Measurements from ENCODE around the gene PGBD1.

PGBD1 gene

DNA sequence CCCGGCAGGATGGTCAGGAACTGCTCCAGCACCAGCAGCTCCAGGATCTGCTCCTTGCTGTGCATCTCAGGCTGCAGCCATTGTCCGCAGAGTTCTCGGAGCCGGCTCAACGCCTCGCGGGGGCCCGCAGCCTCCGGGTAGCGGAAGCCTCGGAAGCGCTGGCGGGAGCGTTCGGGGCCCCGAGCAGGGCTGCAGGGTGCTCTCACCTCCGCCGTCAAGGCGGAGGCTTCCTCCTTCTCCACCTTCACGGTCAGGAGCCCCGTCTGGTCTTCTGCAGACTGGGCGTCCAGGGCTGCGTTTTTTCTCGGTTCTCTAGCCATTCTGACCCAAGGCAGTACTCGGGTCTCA is 29.7 kb upstream of the PGBD1 start:
- peak overlapping the region; percentile 95 for H3K9ac ChIP-seq (ENCODE audit: low read length)
- peak overlapping the region; percentile 30 for H3K27ac ChIP-seq (ENCODE audit: low read depth, low read length, poor library complexity, severe bottlenecking)
- H3K36me3 ChIP-seq (ENCODE audit: insufficient read depth, low read length) = peaks cover 17% of the 10 kb centered on the region; the same call in 1 of the 2 replicates
- H3F3A ChIP-seq (ENCODE audit: insufficient read depth, low read length) = no peaks in the 10 kb centered on the region
- no peak for TF ChIP-seq EZH2 (IDR thresholded peaks at IDR 0.05; ENCODE audit: borderline replicate concordance, low read length)
- TF ChIP-seq, protein P1, sequence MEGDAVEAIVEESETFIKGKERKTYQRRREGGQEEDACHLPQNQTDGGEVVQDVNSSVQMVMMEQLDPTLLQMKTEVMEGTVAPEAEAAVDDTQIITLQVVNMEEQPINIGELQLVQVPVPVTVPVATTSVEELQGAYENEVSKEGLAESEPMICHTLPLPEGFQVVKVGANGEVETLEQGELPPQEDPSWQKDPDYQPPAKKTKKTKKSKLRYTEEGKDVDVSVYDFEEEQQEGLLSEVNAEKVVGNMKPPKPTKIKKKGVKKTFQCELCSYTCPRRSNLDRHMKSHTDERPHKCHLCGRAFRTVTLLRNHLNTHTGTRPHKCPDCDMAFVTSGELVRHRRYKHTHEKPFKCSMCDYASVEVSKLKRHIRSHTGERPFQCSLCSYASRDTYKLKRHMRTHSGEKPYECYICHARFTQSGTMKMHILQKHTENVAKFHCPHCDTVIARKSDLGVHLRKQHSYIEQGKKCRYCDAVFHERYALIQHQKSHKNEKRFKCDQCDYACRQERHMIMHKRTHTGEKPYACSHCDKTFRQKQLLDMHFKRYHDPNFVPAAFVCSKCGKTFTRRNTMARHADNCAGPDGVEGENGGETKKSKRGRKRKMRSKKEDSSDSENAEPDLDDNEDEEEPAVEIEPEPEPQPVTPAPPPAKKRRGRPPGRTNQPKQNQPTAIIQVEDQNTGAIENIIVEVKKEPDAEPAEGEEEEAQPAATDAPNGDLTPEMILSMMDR (IDR thresholded peaks at IDR 0.05; ENCODE audit: low read length) = no peak
- peak overlapping the region; percentile 86 for H3K4me2 ChIP-seq (ENCODE audit: low read length)
- peaks cover 4% of the 10 kb centered on the region; the same call in 1 of the 2 replicates for H3K79me2 ChIP-seq (ENCODE audit: insufficient read depth, low read length)
- peak overlapping the region; percentile 27; the same call in 1 of the 2 replicates for H2AFZ ChIP-seq (ENCODE audit: low read length)
- peak overlapping the region; percentile 97 for H3K4me3 ChIP-seq (ENCODE audit: low read depth, low read length, poor library complexity, severe bottlenecking)
- H3K4me1 ChIP-seq (ENCODE audit: insufficient read depth, low read length, severe bottlenecking) = peaks cover 20% of the 10 kb centered on the region
- no peaks in the 10 kb centered on the region for H3K9me3 ChIP-seq (ENCODE audit: low read length)
- H3K27me3 ChIP-seq (ENCODE audit: insufficient read depth, low read length) = no peaks in the 10 kb centered on the region
- no peaks in the 10 kb centered on the region for H4K20me1 ChIP-seq (ENCODE audit: insufficient read depth, low read length)
- H3K9me2 ChIP-seq (ENCODE audit: low read depth, low read length) = no peaks in the 10 kb centered on the region

DNA sequence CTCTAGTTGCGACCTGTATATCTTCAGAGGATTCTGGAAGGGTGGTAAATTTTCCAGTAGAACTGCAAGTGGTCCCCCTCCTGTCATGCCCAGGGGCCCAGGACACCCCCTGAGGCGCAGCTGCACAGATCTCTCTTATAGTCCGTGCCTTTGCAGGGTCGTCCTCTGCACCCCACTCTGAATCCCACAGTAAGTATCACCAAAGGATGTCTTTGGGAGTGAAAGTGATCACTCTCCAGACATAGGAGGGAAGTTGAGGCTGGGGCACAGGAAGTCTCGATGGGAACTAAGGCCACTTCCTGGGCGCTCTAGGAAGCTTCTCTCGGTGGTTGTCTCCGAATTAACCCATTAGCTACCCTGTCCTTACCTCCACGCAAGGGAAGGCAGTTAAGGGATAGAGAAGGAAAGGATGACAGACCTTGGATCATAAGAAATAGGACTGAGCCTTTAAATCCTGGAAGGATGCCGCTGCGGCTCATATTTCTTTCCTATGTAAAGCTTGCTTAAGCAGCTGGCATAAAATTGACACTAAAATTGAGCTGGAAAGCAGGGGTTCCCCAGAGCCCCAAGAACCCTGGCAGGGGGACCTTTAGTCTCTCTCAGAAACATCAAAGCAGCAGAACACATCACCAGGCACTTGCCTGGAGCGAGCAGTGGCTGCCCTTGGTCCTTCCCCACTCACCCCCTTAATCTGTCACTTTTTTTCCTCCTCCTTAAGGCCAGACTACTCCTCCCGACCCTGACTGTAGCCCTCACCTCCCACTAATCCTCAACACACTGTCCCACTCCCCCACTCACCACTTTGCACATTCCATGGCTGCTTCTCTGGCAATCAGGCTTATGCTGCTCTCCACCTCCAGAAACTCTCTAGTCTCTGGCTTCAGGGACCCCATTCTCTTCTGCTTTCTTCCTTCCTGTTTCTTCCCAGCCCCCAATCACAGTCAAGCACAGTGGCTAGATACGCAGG is 29.1 kb upstream of the PGBD1 start, which contains the start of gene ZKSCAN4:
Gene ZKSCAN4 (minus strand): TSS at position 261 of the 967 bp plus-strand sequence. CDS start 289 bp downstream, outside the sequence.
- Histone ChIP-seq H3K36me3 (ENCODE audit: insufficient read depth, low read length) (peaks cover 12% of the 10 kb centered on the region; the same call in 1 of the 2 replicates), H2AFZ (ENCODE audit: low read length) (peak within 1 kb of the TSS; percentile 91), H3K9ac (ENCODE audit: low read length) (peak within 1 kb of the TSS; percentile 95), H3K9me3 (ENCODE audit: low read length) (no peaks in the 10 kb centered on the region), H3K27me3 (ENCODE audit: insufficient read depth, low read length) (no peaks in the 10 kb centered on the region), H3K9me2 (ENCODE audit: low read depth, low read length) (no peaks in the 10 kb centered on the region), H4K20me1 (ENCODE audit: insufficient read depth, low read length) (no peaks in the 10 kb centered on the region), H3K4me2 (ENCODE audit: low read length) (peak within 1 kb of the TSS; percentile 86), H3K4me3 (ENCODE audit: low read depth, low read length, poor library complexity, severe bottlenecking) (peak within 1 kb of the TSS; percentile 97), H3K4me1 (ENCODE audit: insufficient read depth, low read length, severe bottlenecking) (peaks cover 20% of the 10 kb centered on the region), H3K79me2 (ENCODE audit: insufficient read depth, low read length) (peaks cover 4% of the 10 kb centered on the region; the same call in 1 of the 2 replicates), H3K27ac (ENCODE audit: low read depth, low read length, poor library complexity, severe bottlenecking) (peak within 1 kb of the TSS; percentile 30), H3F3A (ENCODE audit: insufficient read depth, low read length) (no peaks in the 10 kb centered on the region)
- TF ChIP-seq, protein P1 (IDR thresholded peaks at IDR 0.05; ENCODE audit: low read length) = no peak
- TF ChIP-seq EZH2 (IDR thresholded peaks at IDR 0.05; ENCODE audit: borderline replicate concordance, low read length) = no peak

DNA sequence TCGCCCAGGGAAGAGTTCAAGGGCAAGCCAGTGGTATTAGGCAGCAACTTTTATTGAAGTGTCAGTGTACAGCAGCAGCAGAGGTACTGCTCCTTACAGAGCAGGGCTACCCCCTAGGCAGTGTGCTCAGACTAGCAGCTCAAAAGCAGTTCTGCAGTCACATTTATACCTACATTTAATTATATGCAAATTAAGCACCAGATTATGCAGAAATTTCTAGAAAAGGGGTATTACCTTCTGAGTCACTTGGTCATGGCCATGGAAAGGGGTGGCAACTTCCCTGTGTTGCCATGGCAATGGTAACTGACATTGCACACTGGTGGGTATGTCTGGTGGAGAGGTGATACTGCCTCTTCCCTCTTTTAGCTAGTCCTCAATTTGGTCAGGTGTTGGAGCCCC is 27.3 kb upstream of the PGBD1 start:
- Histone ChIP-seq H3K4me2 (ENCODE audit: low read length) (no peak overlapping the region), H4K20me1 (ENCODE audit: insufficient read depth, low read length) (no peaks in the 10 kb centered on the region), H3F3A (ENCODE audit: insufficient read depth, low read length) (no peaks in the 10 kb centered on the region; the same call in 1 of the 2 replicates), H3K9ac (ENCODE audit: low read length) (no peak overlapping the region), H3K36me3 (ENCODE audit: insufficient read depth, low read length) (no peaks in the 10 kb centered on the region), H3K27ac (ENCODE audit: low read depth, low read length, poor library complexity, severe bottlenecking) (no peak overlapping the region), H3K4me1 (ENCODE audit: insufficient read depth, low read length, severe bottlenecking) (peaks cover 20% of the 10 kb centered on the region), H3K27me3 (ENCODE audit: insufficient read depth, low read length) (no peaks in the 10 kb centered on the region), H3K79me2 (ENCODE audit: insufficient read depth, low read length) (peaks cover 4% of the 10 kb centered on the region; the same call in 1 of the 2 replicates), H3K9me2 (ENCODE audit: low read depth, low read length) (no peaks in the 10 kb centered on the region), H3K9me3 (ENCODE audit: low read length) (no peaks in the 10 kb centered on the region), H3K4me3 (ENCODE audit: low read depth, low read length, poor library complexity, severe bottlenecking) (no peak overlapping the region), H2AFZ (ENCODE audit: low read length) (no peak overlapping the region)
- TF ChIP-seq EZH2 (IDR thresholded peaks at IDR 0.05; ENCODE audit: borderline replicate concordance, low read length) = no peak
- TF ChIP-seq, protein P1 (IDR thresholded peaks at IDR 0.05; ENCODE audit: low read length) = no peak

Measured in OCI-LY1 (cell line).